Erythroblast (primary cell): ENCODE measurements around the gene ZBTB47.

Experiments used
- GATA1 ChIP-seq: IDR thresholded peaks from 2 replicates; pipeline ENCODE4 v1.6.1; 2011; ENCODE audit warnings: low read depth, mild to moderate bottlenecking, control low read depth, low read length, moderate library complexity
- POLR2A ChIP-seq: IDR thresholded peaks from 2 replicates; pipeline ENCODE4 v1.6.1; 2011; ENCODE audit warnings: mild to moderate bottlenecking, low read length

DNA sequence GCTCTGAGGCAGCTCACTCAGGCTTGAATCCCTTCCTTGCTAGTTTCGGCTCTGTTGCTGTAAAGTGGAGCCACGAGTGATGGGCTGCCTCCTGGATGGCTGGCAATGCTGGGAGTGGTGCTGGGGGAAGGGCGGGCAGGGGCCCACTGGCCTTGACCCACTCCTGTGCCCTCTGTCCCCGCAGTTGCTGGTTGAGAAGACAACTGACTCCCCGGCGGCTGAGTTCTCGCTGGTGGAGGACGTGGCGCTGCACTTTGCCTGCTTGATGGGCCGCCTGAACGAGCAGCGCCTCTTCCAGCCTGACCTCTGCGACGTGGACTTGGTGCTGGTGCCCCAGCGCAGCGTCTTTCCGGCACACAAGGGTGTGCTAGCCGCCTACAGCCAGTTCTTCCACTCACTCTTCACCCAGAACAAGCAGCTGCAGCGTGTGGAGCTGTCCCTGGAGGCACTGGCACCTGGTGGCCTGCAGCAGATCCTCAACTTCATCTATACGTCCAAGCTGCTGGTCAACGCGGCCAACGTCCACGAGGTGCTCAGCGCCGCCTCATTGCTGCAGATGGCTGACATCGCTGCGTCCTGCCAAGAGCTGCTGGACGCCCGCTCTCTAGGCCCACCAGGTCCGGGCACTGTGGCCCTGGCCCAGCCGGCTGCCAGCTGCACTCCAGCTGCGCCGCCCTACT lies 4.7 kb downstream of the ZBTB47 start:
- TF ChIP-seq POLR2A (no peak), GATA1 (no peak)
